EL (cell line): Measurements from ENCODE around the gene B9D1.

Experiments used
- DNase-seq: peaks from one replicate; pipeline ENCODE4 v3.0.0-alpha.2; 2016

The B9D1 gene, protein sequence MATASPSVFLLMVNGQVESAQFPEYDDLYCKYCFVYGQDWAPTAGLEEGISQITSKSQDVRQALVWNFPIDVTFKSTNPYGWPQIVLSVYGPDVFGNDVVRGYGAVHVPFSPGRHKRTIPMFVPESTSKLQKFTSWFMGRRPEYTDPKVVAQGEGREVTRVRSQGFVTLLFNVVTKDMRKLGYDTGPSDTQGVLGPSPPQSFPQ

DNA sequence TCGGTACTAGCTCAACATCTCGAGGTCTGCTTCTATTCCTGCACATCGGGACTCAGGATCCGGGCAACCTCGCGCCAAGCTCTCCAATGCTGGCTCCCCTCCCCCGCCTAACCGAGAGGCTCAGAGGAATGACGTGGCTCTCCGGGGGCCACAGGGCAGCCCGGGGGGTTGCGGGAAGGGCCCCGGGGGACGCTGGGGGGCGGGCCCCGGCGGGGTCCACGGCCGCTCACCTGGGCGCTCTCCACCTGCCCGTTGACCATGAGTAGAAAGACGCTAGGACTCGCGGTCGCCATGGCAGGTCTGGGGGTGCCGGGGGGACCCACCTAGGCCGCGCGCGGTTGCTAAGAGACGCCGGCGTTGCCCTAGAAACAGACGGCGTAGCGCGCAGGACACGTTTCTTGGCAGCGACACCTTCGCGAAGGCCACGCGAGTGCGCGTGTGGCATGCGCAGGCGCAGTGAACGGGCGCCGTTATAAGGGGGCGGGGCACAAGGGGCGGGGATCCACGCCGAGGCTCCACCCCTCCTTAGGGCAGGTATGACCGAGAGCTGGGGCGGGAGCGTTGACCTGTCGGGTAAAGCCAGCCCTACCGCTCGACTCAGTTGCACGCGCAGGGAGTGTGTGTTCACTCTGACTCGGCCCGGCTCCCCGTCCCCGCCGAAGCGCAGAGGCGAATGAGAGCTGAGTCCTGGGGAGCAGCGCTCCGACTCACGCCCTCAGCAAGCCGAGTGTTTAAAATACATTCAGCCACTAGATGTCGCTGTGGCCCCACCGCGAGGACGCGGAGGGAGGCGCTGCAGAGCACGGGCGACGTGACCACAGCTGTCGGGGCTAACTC is at the start of gene B9D1:
TSS of gene B9D1 (minus strand) at position 447 of the 837 bp plus-strand sequence. CDS start at position 293, 154 bp downstream.
- peak; percentile 92 for DNase-seq

DNA sequence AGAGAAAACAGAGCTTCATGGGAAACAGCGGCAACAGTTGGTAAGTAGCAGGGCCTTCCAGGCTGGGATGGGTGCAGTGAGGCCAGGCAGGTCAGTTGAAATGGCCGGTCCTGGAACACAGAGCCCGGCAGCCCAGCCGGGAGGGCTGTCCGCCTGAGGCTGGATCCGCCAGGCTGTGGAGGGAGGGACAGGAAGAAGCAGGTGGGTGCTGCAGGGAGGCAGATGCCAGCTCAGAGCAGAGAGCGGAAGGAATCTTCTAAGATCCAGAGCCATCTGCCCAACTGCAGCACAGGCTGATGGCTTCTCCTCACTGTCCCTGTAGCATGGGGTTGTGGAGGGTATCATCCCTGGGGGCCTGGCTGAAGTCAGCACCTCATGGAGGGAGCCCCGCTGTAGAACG is 49.1 kb upstream of the B9D1 start:
- DNase-seq = no peak

DNA sequence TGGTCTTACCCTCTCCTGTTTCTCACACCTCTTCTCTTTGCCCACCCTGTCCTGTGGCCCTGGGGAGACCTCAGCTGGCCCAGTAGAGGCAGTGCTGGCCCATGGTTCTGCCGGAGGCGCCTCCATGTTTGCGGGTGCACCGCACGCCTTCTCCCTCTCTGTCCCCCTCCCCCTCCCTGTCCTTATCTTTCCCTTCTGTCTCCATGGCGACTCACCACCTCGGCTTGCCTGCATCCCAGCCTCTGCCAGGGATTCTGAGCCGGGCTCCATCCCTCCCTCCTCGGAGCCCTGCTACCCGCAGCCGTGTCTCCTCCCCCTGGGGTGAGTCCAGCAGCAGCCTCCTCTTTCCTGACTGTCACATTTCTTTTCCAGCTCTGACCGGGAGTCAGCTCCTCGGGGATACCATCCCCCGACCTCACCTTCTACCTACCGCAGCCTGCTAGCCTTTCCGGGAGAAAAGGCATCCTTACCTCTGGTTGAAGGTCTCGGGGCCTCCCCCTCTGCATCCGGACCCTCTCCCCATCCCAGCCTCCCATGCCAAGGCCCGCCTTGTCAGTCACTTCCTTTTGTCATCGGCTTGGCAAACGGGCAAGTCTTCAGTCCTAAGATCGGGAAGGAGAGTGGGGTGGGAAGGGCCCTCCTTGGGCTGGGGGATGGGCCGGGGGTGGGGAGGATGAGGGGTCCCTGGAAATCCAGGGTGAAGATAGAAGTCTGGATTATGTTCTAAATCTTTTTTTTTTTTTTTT is 48.5 kb upstream of the B9D1 start, which contains the start of gene RNF112:
TSS of gene RNF112 (plus strand) at position 358 of the 746 bp plus-strand sequence. CDS start at position 535, 177 bp downstream.
- peak; percentile 53 for DNase-seq

DNA sequence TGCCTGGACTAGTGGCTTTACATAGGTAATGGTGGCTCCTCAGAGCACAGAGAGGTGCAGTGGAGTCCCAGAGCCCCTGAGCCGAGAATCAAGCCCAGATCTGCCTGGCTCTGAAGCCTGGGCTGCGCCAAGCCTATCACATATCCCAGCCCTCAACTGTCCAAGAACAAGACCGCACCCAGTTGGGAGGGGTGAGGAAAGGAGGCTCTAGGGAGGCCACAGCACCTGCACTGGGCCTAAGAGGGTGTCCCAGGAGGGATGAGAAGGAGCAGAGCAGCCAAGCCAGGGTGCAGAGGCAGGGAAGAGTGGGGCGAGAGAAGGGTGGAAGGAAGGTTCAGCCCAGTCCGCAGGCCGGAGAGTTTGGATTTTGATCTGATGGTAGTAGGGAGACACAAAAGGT is 47.6 kb upstream of the B9D1 start:
- DNase-seq = no peak

DNA sequence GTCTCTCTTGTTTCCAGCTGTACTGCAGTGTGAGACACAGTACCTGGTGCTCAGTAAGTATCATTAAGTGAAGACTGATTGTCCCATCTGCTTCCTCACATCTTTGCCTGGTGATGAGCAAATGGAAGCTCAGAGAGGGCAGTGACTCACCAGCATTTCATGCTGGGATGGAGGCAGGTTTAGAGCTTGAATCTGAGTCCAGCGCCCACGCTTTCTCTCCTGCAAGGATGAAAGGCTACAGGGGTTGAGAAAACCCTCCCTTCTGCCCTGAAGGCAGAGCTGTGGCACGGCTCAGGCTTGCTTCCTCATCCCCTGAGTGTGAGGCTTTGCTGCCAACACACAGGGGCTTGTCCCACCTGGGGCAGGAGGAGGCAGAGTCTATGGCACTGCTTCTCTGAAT is 47.0 kb upstream of the B9D1 start:
- peak; percentile 92 for DNase-seq

DNA sequence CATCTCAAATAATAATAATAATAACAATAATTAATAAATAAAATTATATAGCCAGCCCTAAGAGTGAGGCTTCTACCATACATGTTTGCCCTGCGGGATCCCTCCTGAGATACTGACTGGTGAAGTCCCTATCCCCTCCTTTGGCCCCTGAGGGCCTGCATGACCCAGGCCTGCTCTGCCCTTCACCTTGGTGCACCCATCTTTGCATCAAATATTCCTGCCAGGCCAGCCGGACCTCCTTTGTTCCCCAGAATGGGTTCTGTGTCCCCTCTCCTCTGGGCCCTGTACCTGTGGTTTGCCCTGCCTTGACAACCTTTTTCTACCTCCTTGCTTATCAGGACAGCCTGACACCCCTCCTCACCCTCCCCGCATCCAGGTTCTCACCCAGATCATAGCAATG is 46.5 kb upstream of the B9D1 start:
- no peak for DNase-seq

DNA sequence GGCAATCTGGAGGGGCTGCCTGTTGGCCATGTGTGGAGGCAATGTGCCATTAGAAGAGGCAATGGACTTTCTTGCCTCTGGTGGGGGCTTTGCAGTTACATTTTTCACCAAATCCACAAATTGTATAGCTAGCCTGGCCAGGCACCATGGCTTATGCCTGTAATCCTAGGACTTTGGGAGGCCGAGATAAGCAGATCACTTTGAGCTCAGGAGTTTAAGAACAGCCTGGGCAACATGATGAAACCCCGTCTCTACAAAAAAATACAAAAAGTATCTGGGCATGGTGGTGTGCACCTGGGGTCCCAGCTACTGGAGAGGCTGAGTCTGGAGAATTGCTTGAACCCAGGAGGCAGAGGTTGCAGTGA is 45.8 kb upstream of the B9D1 start:
- DNase-seq = no peak

DNA sequence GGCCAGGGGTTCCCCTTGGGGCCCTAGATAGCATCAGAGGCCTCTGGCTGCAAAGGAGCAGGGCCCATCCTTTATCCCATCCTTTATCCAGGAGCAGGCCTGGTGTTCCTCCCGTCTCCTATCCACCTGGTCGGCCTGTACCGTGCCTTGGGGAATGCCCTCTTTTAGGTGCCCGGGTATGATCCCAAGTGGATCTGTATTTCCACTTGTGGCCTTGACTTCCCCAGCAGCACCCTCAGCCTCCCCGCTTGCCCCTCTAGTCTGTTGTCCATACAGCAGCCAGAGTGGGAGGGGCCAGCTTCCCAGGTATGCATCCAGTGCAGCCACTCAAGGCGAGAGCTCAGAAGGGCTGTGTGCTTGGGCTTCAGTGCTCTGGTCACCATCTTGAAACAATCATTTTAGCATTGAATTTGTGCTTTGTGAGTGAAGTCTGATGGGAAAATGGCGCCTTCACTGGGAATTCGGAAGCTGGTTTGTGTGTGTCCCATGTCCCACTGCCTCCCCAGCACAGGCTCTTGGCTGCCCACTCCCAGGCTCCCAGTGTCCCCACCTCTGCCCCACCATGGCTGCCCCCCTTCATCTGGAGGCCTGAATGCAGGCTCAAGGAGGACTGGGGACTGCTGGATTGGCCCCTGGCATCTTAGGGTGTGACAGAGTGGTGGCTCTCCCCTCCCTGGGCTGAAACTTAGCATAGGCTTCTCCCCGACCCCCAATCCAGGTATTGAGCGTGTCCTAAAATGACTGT is 45.2 kb upstream of the B9D1 start:
- no peak for DNase-seq

DNA sequence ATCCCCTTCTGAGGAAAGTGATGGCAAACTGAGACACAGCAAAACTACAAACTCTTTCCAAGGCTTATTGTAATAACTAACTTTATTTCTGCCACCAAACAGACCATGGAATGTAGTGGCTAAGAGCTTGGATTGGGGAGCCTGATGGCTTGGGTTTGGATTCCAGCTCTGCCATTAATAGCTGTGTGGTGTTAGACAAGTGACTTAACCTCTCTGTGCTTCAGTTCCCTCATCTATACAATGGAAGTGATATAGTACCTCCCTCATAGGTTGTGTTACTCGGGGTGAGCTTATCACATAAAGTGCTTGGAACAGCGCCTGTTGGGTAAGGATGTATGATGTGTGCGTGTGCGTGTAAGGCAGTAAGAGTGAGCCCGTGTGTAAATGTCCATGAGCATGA is 42.6 kb upstream of the B9D1 start:
- no peak for DNase-seq

DNA sequence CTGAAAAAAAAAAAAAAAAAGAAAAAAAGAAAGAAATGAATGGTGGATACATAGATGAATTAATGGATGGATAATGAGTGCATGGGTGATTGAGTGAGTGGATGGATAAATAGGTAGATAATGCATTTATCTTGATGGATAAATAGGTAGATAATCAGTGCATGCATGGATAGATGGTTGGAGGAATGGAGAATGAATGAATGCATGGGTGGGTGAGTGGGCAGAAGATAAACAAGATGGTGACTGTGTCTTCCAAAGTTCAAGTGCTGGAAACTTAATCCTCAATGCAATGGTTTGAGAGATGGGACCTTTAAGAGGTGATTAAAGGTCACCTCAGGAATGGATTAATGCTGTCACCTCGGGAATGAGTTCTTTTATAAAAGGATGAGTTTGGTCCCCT is 41.7 kb upstream of the B9D1 start:
- DNase-seq = no peak

DNA sequence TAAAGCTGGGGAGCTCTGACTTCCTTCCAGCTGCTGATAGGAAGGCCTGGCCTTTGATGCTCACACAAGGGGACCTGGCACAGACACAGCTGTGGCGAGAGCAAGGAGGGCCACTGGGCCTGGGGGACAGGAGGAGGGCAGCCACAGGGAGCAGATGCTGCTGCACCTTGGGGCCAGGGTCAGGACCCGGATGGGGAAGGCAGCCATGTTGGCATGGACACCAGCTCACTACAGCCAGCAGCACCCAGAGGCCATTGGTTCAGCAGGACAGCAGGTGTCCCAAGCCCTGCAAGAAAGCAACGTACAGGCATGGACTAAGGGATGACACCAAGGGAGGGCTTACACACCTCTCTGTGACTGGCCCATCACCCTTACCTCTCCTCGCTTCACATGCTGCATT is 40.5 kb upstream of the B9D1 start:
- DNase-seq = no peak

DNA sequence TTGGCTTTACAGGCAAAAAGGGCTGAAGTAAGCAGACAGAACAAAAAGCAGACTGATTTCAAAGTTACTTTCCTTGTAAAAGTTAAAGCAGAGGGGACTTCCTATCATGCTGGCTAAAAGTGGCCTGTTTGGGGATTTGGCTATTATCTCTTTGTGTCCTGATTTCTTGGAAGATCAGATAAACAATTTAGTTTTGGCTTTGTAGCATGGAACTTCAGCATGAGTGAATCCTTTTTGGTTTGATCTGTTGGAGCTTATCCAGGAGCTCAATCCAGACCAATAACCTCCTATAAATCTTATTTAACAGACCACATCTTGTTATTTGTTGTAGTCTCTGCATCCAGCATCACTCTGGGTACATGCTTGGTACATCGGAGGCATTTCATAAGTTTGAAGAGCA is 39.6 kb upstream of the B9D1 start:
- DNase-seq = no peak

DNA sequence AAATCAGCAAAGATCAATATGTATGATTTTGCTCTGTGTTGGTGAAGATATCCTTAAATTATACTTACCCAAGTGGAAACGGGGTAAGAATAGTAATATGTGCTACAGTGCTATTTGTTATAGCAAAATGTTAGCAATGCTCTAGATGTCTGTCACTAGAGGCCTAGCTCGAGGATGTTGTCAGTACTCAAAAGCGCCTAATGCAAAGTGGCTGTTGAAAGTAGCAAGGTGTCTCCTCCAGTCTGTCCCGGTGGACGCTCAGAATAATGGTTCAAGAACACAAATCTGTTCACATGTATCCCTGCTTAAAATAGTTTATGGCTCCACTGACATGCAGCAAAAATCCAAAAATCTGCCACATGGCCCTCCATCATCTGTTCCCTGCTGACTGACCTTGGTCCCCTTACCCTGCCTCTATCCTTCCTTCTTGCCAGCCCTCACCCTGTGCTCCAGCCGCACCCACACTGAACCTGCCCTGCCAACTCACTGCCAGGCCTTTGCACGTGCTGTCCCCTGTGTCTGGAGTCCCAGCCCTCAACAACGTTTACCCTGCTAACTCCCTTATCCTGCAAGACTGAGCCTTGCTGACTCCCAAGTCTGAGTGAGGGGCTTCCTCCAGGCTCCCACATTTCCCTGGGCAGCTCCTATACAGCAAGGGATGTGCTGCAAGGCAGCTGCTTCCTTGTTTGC is 38.9 kb upstream of the B9D1 start:
- no peak for DNase-seq

DNA sequence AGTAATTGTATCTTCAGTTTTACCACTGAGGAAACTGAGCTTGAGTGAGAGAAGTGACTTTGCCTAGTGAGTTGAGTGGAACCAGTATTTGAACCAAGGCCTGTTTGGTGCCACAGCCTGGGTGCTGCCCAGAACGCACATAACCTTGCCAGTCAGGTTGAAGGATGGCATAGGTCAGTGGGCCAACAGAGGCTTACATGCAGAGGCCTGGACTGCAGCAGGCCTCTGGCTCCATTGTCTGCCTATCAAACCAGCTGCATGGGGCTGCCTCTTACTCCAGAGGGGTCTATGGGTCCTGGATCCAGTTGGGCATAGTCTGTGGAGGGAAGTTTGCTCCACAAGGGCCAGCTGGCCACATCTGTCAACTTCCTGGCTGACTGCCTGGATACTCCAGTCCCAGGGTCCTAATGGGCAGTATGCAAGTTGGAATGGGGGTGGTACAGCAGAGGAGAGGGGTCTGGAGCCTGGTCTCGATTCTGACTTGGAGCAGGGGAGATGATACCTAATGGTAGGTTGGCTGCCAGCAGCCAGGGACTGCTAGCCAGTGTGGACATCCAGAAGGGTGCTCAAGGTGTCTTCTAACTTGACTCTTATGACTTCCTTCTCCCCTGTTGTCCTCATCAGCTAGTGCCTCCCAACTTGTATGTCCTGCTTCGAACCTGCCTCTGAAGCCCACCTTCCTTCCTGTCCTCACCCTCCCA is 37.4 kb upstream of the B9D1 start:
- DNase-seq = no peak

DNA sequence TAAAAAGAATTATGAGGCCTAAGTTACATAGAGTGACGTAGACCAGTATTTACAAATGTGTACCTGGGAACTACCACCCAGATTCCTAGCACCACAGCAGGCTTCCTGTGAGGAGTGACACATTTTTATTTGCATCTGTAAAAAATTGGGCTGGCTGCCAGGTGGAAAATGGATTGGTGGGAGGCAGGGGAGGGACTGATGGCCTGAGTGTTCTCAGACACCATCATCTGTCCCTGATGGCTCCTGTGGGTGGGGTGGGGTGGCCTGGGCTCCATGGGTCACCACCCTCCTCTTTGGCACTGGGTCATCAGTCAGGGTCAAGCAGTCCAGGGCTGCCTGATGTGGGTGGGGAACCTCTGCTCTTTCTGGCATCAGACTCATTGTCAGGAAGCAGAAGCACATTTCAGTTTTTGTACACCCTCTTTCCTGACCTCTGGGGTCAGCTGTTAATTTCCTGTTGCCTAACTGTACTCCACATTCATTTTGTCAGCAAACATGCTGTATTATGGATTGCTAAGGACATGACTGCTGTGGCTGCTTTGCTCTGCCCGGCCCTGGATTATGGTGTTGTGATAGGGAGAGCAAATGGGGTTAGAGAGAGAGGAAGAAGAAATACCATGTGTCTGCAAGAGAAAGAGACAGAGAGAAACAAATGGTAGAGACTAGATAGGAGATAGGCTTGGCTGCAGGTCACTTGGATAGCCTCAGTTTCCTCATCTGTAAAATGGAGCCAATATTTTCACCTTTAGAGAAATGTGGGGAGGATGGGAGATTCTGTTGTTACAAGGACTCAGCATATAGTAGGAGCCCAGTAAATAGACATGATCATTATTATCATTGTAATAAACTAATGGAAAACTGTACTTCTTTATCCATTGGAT is 36.0 kb upstream of the B9D1 start:
- DNase-seq = peak; percentile 36

DNA sequence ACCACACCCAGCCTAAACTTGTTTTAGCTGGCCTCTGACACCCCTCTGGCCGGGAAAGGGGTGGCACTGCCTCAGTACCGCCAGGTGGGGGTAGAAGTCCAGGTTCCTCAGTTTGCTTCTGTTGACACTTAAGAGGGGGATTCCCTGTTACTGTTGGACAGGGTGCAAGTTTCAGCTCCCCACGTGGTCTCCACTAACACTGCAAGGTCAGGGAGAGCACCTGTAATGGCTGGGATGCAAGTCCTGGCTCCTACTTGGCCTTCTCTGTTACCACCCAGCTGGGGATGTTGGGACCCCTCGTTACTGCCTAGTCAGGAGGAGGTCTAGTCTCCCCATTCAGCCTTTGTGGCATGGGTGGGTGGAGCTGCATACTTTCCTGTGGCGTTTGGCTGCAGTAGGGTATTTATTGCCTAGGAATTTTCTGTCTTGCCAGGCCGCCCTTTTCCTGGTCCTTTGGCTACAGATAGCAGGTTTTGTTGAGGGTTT is 35.1 kb upstream of the B9D1 start:
- no peak for DNase-seq

DNA sequence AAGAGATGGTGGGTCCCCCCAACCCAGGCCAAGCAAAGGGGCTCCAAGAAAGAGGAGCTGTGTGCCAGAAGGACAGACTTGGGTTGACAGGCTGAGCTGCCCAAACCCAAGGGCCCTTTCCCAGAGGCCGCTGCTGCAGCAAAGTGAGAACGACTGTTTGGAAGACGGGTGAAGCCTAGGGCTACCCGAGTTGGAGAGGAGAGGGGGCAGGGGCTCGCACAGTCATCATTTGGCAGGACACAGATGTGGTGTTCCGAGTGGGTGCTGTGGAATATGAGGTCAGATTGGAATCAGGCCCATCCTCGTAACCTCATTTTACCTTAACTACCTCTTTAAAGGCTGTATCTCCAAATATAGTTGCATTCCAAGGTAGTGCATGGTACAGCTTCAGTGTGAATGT is 29.8 kb upstream of the B9D1 start:
- no peak for DNase-seq

DNA sequence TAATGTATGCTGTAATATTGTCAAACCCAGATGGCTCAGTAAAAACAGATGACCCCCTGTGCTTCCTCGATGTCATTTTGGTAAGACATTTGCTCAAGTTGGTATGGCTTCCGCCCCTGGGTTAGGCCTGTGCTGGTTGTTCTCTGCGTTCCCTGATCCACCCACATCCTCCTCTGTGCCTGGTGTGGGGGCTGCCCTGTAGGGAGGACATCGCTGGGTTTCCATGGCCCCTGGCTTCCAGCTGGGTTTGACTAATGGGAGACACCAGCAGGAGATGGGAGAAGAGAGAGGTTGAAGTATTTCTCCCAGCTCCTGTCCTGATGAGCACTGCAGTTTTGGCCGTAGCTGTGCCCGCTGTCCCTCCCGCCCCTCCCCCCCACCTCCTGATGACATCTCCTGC is 28.9 kb upstream of the B9D1 start:
- no peak for DNase-seq

DNA sequence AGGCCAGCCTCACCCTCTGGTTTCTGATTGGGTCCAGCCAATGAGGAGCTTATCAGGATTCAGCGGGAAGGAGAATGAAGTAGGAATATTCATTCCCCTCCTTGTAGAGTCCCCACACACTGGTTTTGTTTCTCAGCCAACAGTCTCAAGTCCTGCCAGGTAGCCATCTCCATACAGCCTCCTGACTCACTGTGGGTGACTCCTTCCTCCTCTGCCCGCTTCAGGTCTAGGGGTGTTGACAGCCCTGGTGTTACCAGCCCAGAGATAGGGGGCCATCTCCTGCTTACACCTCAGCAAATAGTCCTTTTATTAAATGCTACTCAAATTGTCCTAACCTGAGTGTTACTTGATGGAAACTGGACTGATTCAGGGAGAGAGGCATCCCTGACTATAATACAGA is 28.4 kb upstream of the B9D1 start:
- no peak for DNase-seq
